GM21360 (cell line): ENCODE measurements around the gene ZDHHC19.

ENCODE experiments used
- ATAC-seq: cut with Tn5 transposase; IDR thresholded peaks from one replicate; pipeline ENCODE4 v1.9.1; 2021; ENCODE audit warnings: mild to moderate bottlenecking, moderate library complexity; ENCODE audit not compliant: unreplicated experiment

Gene ZDHHC19

GRCh38 chr3:196150481-196150880, 60.7 kb downstream of the ZDHHC19 start:
- ATAC-seq, result no peak

- no peak for ATAC-seq
Observed at GRCh38 chr3:196149831-196150301, 61.3 kb downstream of the ZDHHC19 start.

GRCh38 chr3:196149375-196149774, 61.8 kb downstream of the ZDHHC19 start:
- no peak for ATAC-seq
